HG02588 (cell line): ENCODE data around the gene COL4A1.

Experiments
- ATAC-seq: cut with Tn5 transposase; IDR thresholded peaks from one replicate; pipeline ENCODE4 v1.9.1; 2021; ENCODE audit warnings: mild to moderate bottlenecking, moderate library complexity; ENCODE audit not compliant: unreplicated experiment

The COL4A1 gene

GRCh38 chr13:110310541-110311442 is 3.8 kb upstream of the COL4A1 start:
- no peak for ATAC-seq

GRCh38 chr13:110309661-110310524 is 2.9 kb upstream of the COL4A1 start:
- ATAC-seq: no peak

DNA sequence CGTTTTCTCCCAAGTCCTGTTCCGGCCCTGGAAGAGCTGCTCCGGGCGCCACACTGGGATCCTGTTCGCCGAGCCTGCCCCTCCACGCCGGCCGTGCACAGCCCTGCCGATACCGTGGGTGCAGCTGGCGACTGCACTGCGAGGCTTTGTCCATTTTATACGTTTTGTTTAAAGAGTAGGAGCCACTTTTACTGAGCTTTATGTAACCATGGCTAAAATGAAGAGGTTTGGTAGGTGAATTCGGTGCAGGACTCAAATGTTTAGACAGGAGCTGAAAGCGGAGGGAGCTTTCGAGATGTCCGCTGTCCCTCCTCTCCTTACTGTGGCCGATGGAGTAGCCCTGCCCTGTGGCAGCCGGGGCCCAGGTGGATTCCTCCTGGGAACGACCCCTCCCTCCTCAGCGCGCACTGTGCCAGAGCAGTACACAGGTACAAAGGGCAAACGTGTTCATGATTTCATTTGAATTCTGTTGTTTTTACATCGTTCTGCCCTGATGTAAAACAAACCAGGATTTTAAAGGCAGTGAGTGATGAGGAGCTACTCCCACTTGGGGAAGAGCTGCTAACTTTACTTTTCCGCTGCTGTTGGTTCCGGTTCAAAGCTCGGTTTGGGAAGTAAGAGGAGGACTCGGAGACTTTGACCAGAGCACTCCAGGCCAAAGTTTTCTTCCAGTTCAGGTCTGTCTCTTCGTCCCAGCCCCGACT is 1.9 kb upstream of the COL4A1 start:
- ATAC-seq: no peak

DNA sequence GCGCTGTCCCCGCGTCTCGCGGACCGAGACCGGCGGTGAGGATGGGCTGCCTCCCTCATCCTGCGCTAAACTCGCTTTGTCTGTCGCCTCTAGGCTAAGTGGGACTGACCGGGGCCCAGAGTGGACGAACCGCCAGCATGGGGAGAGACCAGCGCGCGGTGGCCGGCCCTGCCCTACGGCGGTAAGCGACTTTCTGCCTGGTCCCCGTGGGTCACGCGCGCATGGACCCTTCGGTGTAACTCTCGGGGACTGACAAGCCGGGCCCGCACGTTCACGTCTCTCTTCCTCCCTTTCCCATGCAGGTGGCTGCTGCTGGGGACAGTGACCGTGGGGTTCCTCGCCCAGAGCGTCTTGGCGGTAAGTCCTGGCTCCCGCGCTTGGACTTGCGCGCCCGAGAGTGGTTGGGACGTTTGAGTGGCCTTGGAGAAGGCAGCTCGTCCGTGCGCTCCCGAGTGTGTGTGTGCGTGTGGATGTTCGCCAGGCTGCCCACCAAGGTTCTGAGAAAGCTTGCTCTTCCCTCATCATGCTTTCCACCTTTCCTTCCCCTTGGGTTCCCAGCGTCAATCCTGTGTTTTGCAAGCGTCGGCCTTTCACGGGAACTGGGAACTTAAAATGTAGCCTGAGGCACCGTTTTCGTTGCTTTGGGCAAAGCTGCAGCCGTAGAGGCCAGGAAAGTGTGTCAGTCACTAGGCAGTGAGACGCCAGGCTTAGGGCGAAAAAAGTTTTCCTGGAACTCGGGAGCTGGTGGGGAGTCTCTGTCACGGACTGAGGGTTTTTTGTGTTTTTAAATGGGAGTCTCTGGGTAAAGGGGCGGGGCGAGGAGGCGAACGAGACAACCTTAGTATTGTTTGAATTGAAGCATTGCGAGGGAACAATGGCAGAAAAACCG is 1.1 kb upstream of the COL4A1 start:
- ATAC-seq: no peak

DNA sequence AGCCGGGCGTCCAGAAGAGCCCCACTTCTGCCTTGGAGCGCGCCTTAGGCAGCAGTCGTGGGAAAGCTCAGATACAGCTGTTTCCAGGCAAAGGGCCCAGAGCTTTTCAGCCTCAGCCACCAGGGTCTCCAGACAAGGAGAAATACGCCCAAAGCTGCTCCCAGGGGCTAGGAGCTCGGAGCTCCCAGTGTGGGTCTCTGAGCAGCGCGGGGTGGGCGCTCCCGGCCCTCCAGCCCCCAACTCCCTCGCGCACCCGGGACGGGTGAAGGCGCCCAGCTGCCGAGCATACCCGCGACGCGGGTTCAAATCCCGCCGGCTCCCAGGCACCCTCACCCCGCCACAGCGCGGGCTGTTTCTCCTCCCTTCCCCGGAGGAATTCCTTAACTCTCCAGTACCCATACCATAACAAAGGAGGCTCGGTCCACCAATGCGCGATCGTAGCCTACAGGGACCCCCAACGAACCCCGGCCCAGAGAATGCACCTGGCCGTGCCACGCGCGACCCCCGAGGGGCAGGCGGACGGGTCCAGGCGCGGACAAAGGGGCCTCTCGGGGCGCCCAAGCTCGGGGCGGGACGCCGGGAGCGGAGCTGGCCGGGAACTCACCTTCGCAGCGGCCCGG is 507 bp downstream of the COL4A1 start:
- no peak for ATAC-seq

DNA sequence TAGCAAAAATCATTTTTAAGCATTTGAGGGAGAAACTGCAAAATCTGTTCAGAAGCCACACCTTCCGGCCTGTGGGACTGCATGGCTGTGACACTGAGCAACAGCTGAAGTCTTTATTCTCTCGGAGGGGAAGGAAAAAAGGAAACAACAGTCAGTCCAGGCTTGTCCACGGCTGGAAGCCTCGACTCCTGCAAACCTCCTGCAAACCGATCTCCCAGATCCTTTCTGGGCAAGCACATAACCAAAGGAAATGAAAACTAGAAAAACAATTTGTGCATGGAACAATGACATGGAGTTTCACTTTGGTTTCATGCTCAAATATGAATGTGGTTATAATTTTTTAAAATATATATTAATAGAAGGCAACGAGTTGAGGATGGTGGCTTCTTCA is 1.0 kb downstream of the COL4A1 start:
- ATAC-seq: no peak

- ATAC-seq: no peak
These were observed 1.4 kb downstream of the COL4A1 start for GRCh38 chr13:110305544-110305943.

DNA sequence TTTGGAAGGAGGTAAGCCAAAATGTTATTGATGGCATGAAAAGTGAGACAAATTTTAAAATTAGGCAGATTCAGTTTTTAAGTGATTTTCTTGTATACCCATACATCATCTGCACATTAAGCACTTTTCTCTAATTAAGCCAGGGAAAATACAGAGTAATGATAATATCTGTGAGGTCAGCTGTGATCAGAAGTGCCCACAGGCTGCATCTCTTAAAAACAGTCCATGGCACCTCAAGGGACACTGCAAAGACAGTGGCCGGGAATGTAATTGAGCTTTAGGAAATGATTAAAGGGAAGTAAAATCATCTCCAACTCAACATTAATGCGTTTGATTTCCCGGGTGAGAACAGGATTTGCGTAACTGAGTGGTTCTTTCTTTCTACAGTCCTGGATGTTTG is 2.0 kb downstream of the COL4A1 start:
- ATAC-seq: no peak

GRCh38 chr13:110304256-110304655 is 2.7 kb downstream of the COL4A1 start:
- no peak for ATAC-seq

- no peak for ATAC-seq
These were observed 3.3 kb downstream of the COL4A1 start for GRCh38 chr13:110303644-110304043.

DNA sequence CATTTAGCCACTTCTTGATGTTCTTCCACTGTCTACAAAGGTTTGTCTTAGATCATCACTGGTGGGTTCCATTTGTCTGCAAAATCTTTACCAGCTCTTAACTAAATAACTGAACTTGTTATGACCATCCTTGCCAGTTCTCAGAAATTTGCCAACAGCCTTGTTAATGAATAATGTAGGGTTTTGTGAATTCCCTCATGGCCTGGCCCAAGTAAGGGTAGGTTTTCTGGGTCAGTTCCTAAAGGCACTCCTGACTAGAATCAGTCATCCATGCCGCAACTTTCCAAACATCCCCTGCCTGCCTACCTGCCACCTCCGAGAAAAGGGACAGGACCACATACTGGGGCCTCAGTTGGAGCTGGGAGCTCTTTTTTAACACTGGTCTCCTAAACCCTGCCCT is 4.0 kb downstream of the COL4A1 start:
- no peak for ATAC-seq

DNA sequence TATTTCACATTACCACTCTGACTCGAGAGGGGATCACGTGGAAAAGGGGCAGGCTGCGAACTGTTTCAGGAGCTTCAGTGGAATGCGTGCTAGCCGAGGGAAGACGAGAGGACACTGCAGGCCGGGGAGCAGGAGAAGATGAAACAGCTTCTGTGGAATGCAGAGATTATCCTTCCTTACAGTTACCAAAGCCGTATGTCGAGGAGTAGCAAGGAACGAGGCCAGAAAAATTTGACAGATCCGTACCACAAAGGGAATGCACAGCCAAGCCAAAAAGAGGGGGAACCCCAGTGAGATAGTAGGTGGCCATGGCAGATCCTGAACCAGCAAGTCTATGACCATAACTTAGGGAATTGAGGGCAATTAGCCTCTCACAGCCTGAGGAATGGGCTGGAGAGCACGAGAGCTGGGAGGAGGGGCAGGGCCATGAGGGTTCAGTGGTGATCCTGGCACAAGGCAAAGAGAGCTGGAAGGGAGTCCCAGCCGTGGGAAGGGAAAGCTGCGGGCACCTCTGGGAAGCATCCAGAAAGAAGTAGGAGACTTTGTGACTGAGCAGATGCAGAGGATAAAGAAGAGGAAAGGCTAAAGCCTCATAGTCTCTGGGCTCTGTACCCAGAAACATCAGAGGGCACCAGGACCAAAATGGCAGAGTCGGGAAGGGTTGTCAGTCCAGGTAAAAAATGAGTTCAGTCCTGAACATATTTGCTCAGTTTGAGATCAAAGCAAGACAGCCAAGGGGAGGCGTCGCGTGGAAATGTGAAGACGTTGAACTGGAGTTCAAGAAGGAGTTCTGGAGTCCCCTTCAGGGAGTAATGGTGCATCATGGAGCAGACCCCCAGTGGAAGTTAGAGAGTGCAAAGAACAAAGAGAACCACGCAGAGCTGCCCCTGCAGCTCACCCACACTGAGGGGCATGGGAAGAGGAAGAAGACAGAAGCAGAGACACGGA is 5.1 kb downstream of the COL4A1 start:
- ATAC-seq: no peak

DNA sequence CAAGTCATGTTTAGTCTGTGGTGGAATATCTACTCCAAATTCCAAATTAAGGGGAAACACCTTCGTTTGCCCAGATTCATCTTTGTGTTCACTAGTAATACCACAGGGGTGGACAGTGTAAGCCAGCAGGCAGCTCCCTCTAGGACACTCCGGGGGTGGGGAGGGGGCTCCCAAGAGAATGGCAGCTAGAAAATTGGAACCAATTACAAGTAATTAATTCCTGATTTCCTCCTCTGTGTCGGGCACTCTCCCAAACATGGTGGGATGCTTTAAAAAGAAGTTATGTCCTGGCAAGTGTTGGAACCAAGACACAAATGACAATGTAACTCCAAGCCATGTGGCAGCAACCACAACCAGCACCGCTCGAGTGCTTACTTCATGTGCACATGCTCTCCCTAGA is 5.9 kb downstream of the COL4A1 start:
- ATAC-seq: no peak

GRCh38 chr13:110300090-110300815 is 6.7 kb downstream of the COL4A1 start:
- no peak for ATAC-seq

DNA sequence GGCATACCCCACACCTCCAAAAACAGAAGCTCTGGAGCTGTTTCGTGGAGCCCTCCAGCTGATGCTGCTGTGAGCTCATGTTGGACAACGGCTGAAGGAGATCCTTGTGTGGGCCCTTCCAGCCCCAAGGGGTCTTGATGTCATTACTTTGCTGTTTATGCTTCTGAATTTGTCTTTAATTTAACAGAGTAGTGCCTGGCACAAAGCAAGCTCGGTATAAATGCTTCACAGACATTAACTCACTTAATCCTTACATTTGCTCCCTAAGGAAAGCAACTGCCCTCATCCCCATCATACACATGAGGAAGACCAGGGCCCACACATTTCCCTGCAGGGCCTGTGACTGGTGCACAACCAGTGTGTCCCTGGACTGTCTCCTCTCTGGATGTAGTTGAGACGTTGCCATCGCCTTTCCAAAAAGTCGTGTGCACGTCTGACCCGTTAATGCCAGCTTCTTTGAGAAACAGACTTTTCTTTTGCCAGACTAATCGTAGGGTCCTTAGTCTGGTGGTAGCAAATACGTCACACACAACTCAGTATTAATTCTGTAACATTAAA is 7.6 kb downstream of the COL4A1 start:
- ATAC-seq: no peak

- ATAC-seq: peak; percentile 55
These were observed 8.3 kb downstream of the COL4A1 start for GRCh38 chr13:110298505-110299282.
